A549 (cell line): Measurements from ENCODE around the gene KCNA1.
"Not testable (repeated sequence)": the region's sequence is repeated elsewhere in the genome, so short reads cannot be mapped to it uniquely, and the experiment has no call there.

Experiments
- BHLHE40 ChIP-seq: IDR thresholded peaks from 2 replicates; pipeline ENCODE4 v1.6.1; 2012; ENCODE audit warnings: low read depth, low read length, inconsistent platforms
- CTCF ChIP-seq: fragments of >200 bp; sonication (Bioruptor Twin); formaldehyde crosslinking; IDR thresholded peaks from 3 replicates; pipeline ENCODE4 v1.5.1; 2016
- EP300 ChIP-seq, 2 experiments: fragments of >200 bp; sonication (Bioruptor Twin); formaldehyde crosslinking; IDR thresholded peaks; 2 replicates in 1 of 2; 3 replicates in 1 of 2; pipeline ENCODE4 v1.6.1; 2016 to 2017
- ESRRA ChIP-seq: fragments of 150-350 bp; IDR thresholded peaks from 2 replicates; pipeline ENCODE4 v1.6.1; 2014; ENCODE audit warnings: mild to moderate bottlenecking, low read length, borderline replicate concordance
- KDM5A ChIP-seq: fragments of 200-600 bp; sonication (generic); IDR thresholded peaks from 2 replicates; pipeline ENCODE4 v1.6.1; 2016; ENCODE audit warnings: antibody characterized with exemption, mild to moderate bottlenecking
- MYC ChIP-seq: IDR thresholded peaks from 2 replicates; pipeline ENCODE4 v1.6.1; 2012; ENCODE audit warnings: mild to moderate bottlenecking, inconsistent platforms, low read length, improper control_type of control experiment, borderline replicate concordance
- SMC3 ChIP-seq: fragments of >200 bp; sonication (Bioruptor Twin); formaldehyde crosslinking; IDR thresholded peaks from 3 replicates; pipeline ENCODE4 v1.6.1; 2018; ENCODE audit warnings: inconsistent platforms
- TP53 ChIP-seq: fragments of 250-450 bp; sonication (Bioruptor Pico); IDR thresholded peaks from 2 replicates; pipeline ENCODE4 v1.5.0; 2021; ENCODE audit warnings: mild to moderate bottlenecking, moderate library complexity
- ZNF302 ChIP-seq: fragments of 250-450 bp; sonication (Bioruptor Pico); IDR thresholded peaks from 2 replicates; pipeline ENCODE4 v1.9.0; 2021; ENCODE audit warnings: inconsistent platforms, mild to moderate bottlenecking, moderate library complexity

GRCh38 chr12:4879481-4879880, 30.2 kb upstream of the KCNA1 start:
- TF ChIP-seq TP53 (CRISPR knock-in tag); BHLHE40; CTCF; MYC; ZNF302; KDM5A; ESRRA; EP300 (IDR thresholded peaks at IDR 0.05); SMC3: not testable (repeated sequence)
